Kidney epithelial cell (primary cell): ENCODE data around the gene GLCE. TPM values are rescaled to one million over a fixed set of nuclear protein-coding genes. Genes with fewer than 3 reads are reported as not detected.

Experiments used
- DNase-seq: peaks from one replicate; pipeline ENCODE4 v3.0.0-alpha.2; 2010; ENCODE audit warnings: low read depth
- H3K27me3 ChIP-seq: 2 replicates; pipeline ENCODE4 v1.6.0; 2011; ENCODE audit warnings: low read length; ENCODE audit not compliant: control insufficient read depth, insufficient read depth
- H3K36me3 ChIP-seq: 2 replicates; pipeline ENCODE4 v1.5.1; 2011; ENCODE audit warnings: low read length; ENCODE audit not compliant: control insufficient read depth, insufficient read depth
- H3K4me3 ChIP-seq: 2 replicates; pipeline ENCODE4 v1.5.1; 2011; ENCODE audit warnings: low read depth, mild to moderate bottlenecking, control low read depth, low read length
- total RNA-seq: library from RNA; depleted of rRNA; stranded (reverse); fragments of >200 nt; gene quantifications from 2 replicates; pipeline ENCODE4 v1.2.3, GENCODE V29; 2015
- TF ChIP-seq, protein P1 (sequence below): IDR thresholded peaks from 2 replicates; pipeline ENCODE4 v1.5.1; 2011; ENCODE audit warnings: mild to moderate bottlenecking, moderate library complexity, low read length, control low read depth, inconsistent platforms; ENCODE audit not compliant: insufficient read depth, poor library complexity, severe bottlenecking

Gene GLCE
- total RNA-seq, 1 donor from 2014 or later, result 11.0 TPM

DNA sequence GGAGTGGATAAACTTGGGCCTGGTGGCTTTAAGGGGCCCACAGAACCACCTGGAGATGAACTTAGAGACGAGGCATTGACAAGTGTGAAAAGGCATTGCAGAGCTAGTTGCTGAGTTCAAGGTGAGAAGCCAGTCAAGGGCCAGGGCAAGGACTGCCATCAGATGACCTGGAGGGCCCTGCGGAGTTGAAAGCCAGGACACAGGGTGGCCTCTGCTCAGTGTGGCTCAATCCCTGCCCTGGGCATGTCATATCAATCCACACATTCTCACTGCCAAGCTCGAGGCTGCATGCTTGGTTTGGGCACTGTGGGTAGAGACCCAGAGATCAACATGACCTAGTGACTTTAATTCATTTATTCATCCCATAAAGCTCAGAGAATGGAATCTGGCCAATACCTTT is 147.5 kb downstream of the GLCE start:
- TF ChIP-seq, protein P1, sequence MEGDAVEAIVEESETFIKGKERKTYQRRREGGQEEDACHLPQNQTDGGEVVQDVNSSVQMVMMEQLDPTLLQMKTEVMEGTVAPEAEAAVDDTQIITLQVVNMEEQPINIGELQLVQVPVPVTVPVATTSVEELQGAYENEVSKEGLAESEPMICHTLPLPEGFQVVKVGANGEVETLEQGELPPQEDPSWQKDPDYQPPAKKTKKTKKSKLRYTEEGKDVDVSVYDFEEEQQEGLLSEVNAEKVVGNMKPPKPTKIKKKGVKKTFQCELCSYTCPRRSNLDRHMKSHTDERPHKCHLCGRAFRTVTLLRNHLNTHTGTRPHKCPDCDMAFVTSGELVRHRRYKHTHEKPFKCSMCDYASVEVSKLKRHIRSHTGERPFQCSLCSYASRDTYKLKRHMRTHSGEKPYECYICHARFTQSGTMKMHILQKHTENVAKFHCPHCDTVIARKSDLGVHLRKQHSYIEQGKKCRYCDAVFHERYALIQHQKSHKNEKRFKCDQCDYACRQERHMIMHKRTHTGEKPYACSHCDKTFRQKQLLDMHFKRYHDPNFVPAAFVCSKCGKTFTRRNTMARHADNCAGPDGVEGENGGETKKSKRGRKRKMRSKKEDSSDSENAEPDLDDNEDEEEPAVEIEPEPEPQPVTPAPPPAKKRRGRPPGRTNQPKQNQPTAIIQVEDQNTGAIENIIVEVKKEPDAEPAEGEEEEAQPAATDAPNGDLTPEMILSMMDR, result no peak

DNA sequence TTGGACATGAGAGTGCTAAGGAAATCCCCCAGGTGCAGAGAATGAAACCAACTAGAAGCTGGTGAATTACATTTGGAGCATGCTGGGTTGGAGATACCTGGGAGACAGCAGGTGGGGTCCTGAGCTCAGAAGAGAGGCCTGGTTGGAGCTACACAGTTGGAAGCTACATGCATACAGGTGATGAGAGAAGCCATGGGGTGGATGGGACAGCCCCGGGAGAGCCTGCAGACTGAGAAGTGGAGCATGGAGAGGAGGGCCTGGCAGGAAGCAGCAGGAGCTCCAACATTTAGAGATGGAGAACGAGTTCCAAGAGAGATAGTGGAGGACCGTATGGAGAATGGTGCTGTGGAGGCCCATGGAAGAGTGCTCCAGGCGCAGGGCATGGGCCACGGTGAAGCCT is 148.5 kb downstream of the GLCE start:
- TF ChIP-seq, protein P1, result no peak
- H3K36me3 ChIP-seq, result no peaks in the 10 kb centered on the region
- no peak overlapping the region for H3K4me3 ChIP-seq
- no peaks in the 10 kb centered on the region for H3K27me3 ChIP-seq
- no peak for DNase-seq

More for the DNA sequence above, 147.5 kb downstream of the GLCE start:
- no peak for DNase-seq
- Histone ChIP-seq H3K27me3 (no peaks in the 10 kb centered on the region), H3K36me3 (no peaks in the 10 kb centered on the region), H3K4me3 (no peak overlapping the region)

DNA sequence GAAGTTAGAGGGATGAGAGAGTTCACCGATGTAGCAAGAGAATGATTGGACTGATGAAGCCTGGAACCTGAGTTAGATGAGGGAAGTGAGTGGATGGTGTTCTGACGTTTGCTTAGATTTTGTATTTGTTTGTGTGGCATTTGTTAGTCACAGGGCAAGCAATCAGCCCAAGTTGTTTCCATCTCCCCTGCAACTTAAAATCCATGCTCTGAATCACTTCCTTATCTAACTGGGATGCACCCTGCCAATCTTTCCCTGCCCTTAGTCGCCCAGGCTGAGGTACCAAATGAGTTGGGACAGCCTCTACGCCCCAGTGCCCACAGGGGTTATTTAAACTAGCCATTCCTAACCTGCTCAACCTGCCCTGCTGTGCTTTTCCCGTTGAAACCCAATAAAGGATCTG is 150.9 kb downstream of the GLCE start:
- no peak overlapping the region for H3K4me3 ChIP-seq
- no peaks in the 10 kb centered on the region for H3K27me3 ChIP-seq
- DNase-seq, result no peak
- no peaks in the 10 kb centered on the region for H3K36me3 ChIP-seq
- TF ChIP-seq, protein P1, result no peak

DNA sequence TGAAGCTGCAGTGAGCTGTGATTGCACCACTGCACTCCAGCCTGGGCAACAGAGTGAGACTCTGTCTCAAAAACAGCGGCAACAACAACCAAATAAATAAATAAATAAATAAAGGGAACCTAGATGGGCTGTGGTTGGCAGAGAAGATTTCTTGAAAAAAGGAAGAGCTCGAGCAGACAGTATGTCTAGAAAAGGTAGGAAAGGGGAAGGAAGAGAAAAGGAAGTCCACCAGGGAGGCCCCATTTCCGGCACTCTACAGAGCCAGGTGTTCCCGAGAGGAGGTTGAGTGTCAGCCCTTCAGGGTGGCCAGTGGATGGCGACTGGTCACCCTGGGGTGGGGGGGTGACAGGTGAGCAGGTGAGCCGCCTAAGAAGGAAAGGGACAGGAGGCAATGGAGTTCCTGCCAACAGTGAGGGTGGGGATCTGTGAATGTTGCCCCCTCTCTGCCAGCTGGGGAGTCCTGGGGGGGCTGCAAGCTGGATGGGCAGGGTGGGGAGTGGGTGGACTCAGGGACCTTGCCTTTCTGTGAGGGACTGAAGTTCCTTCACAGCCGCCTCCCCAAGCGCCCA is 153.1 kb downstream of the GLCE start:
- DNase-seq, result no peak
- no peaks in the 10 kb centered on the region for H3K27me3 ChIP-seq
- no peak overlapping the region for H3K4me3 ChIP-seq
- TF ChIP-seq, protein P1, result no peak
- H3K36me3 ChIP-seq, result no peaks in the 10 kb centered on the region

DNA sequence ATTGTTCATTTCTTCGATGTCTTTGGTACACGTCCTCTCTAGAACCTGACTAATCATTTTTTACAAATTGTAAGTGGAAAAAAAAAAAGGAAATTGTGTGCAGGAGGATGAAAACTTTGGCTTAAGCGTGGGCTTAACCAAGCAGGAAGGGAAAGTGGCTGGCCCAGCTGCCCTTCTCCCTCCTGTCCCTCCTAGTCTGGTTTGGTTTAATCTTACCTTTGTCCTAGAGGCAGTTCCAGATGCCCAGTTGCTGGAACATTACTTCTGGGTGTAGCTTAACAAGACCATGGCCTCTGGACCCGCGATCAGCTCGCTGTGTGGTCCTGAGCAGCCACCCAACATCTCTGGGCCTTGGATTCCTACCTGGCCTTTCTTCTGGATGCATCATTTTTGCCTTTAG is 153.7 kb downstream of the GLCE start:
- no peak overlapping the region for H3K4me3 ChIP-seq
- TF ChIP-seq, protein P1, result no peak
- no peaks in the 10 kb centered on the region for H3K27me3 ChIP-seq
- DNase-seq, result no peak
- H3K36me3 ChIP-seq, result no peaks in the 10 kb centered on the region

DNA sequence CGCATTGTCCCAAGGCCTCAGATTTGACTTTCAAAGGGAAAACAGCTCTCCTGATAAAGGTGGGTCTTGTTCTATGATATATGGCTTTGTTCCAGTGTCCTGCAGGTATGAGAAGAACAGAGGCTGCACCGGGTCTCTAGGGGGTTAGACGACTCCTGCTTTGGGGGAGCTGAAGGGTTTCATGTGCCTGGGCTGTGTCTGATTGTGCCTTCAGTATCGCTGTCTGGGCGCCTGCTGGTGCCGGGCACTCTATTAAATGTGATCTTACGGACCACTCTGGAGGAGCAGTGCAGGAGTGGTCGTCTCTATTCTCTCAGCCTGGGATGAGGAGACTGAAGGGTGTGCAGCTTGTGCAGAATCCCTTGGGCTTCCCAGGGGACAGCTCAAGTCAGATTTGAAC is 154.3 kb downstream of the GLCE start:
- DNase-seq, result no peak
- H3K4me3 ChIP-seq, result no peak overlapping the region
- TF ChIP-seq, protein P1, result no peak
- H3K27me3 ChIP-seq, result no peaks in the 10 kb centered on the region
- no peaks in the 10 kb centered on the region for H3K36me3 ChIP-seq
